Mucosa of descending colon (tissue), 3 donors: ENCODE measurements around the gene ANXA4. TPM values are rescaled to one million over a fixed set of nuclear protein-coding genes. Genes with fewer than 3 reads are reported as not detected.
"Not testable (repeated sequence)": the region's sequence is repeated elsewhere in the genome, so short reads cannot be mapped to it uniquely, and the experiment has no call there.

Source experiments
- ATAC-seq: fragments of 200-7000 bp; cut with Tn5 transposase; one replicate; pipeline ENCODE4 v1.9.1; 2020; ENCODE audit warnings: mild to moderate bottlenecking, moderate library complexity
- DNase-seq, 3 donors: peaks; one replicate each; pipeline ENCODE4 v3.0.0-alpha.2; 2020
- H3K36me3 ChIP-seq: fragments of 200-600 bp; one replicate; pipeline ENCODE4 v1.8.0; 2021; ENCODE audit warnings: low read depth, mild to moderate bottlenecking
- H3K4me1 ChIP-seq: fragments of 200-600 bp; one replicate; pipeline ENCODE4 v1.8.0; 2021; ENCODE audit warnings: low read depth, mild to moderate bottlenecking
- H3K4me3 ChIP-seq: fragments of 200-600 bp; one replicate; pipeline ENCODE4 v1.8.0; 2021; ENCODE audit warnings: mild to moderate bottlenecking
- H3K9me3 ChIP-seq: fragments of 200-600 bp; one replicate; pipeline ENCODE4 v1.8.0; 2021; ENCODE audit warnings: mild to moderate bottlenecking
- CTCF ChIP-seq: fragments of 200-600 bp; IDR thresholded peaks from one replicate; pipeline ENCODE4 v1.8.0; 2022; ENCODE audit warnings: antibody characterized with exemption, mild to moderate bottlenecking
- intact Hi-C, 2 donors: fragments of 100-400 bp; cut with DNase I in 1 of 2; cut with micrococcal nuclease in 1 of 2; formaldehyde crosslinking; loops; one replicate each; pipeline versions ENCODE4 v1.11.0 to v1.11.1; 2022; cut with DNase I, micrococcal nuclease
- total RNA-seq, 3 donors: library from RNA; stranded (reverse); fragmentation: NEBNext Ultra II Directional in 2 of 3; extraction: Animal tissue kit (Norgen Biotek cat#: 25700) in 2 of 3; gene quantifications; one replicate each; pipeline versions ENCODE4 v1.2.1 to v1.2.4, GENCODE V29; 2021 to 2023
- donor health status: DM: no; HTN: no; CAD: no; lungs with moderate emphysema.
- donor health status: DM: no; HTN: no; CAD: no.
- donor health status: DM: no; HTN: yes; CAD: no.

ANXA4 gene
- total RNA-seq, 3 donors from 2014 or later: 176 to 345 (median 228) TPM

GRCh38 chr2:69770193-69770702, 28.3 kb downstream of the ANXA4 start:
- ATAC-seq (peak; percentile 93), DNase-seq (peak in 2 of 3 donors; percentile 50 to 72)
- Histone ChIP-seq H3K9me3 (no peaks in the 10 kb centered on the region), H3K36me3 (no peaks in the 10 kb centered on the region), H3K4me1 (peaks cover 30% of the 10 kb centered on the region), H3K4me3 (no peak overlapping the region)
- intact Hi-C loops: no loop called here
- TF ChIP-seq CTCF: no peak

- DNase-seq: no peak
- no peak for ATAC-seq
- intact Hi-C loops: no loop called here
- no peaks in the 10 kb centered on the region for H3K9me3 ChIP-seq
- no peaks in the 10 kb centered on the region for H3K36me3 ChIP-seq
- H3K4me3 ChIP-seq: no peak overlapping the region
- TF ChIP-seq CTCF: no peak
- H3K4me1 ChIP-seq: peaks cover 30% of the 10 kb centered on the region
Measured at GRCh38 chr2:69770747-69771146, 28.8 kb downstream of the ANXA4 start.

GRCh38 chr2:69771461-69771860, 29.5 kb downstream of the ANXA4 start:
- Histone ChIP-seq H3K36me3 (no peaks in the 10 kb centered on the region), H3K4me1 (peaks cover 30% of the 10 kb centered on the region), H3K4me3 (no peak overlapping the region), H3K9me3 (no peaks in the 10 kb centered on the region)
- intact Hi-C loops: no loop called here
- ATAC-seq: no peak
- no peak for DNase-seq
- no peak for TF ChIP-seq CTCF

GRCh38 chr2:69773206-69773605, 31.3 kb downstream of the ANXA4 start:
- no peak for DNase-seq
- no peak overlapping the region for H3K4me3 ChIP-seq
- intact Hi-C loops: no loop called here
- no peak for TF ChIP-seq CTCF
- H3K4me1 ChIP-seq: peaks cover 33% of the 10 kb centered on the region
- ATAC-seq: no peak
- H3K9me3 ChIP-seq: no peaks in the 10 kb centered on the region
- no peaks in the 10 kb centered on the region for H3K36me3 ChIP-seq

- ATAC-seq, H3K36me3 ChIP-seq, intact Hi-C loops, DNase-seq, H3K9me3 ChIP-seq, H3K4me3 ChIP-seq: not testable (repeated sequence)
- H3K4me1 ChIP-seq: peaks cover 39% of the 10 kb centered on the region
Measured at GRCh38 chr2:69774258-69774983, 32.5 kb downstream of the ANXA4 start.
